Stimulated activated CD4-positive, alpha-beta T cell treated with anti-CD3 and anti-CD28 coated beads, Interleukin-1b, Interleukin-23, amount 100 ng/mL, for 4 hours (primary cell): ENCODE results near the gene SF3A2.

Experiments used
- DNase-seq, 2 donors: peaks; one replicate each; pipeline ENCODE4 v3.0.0-alpha.2; 2020; ENCODE audit warnings: low read depth in 2 of 2

SF3A2 gene

DNA sequence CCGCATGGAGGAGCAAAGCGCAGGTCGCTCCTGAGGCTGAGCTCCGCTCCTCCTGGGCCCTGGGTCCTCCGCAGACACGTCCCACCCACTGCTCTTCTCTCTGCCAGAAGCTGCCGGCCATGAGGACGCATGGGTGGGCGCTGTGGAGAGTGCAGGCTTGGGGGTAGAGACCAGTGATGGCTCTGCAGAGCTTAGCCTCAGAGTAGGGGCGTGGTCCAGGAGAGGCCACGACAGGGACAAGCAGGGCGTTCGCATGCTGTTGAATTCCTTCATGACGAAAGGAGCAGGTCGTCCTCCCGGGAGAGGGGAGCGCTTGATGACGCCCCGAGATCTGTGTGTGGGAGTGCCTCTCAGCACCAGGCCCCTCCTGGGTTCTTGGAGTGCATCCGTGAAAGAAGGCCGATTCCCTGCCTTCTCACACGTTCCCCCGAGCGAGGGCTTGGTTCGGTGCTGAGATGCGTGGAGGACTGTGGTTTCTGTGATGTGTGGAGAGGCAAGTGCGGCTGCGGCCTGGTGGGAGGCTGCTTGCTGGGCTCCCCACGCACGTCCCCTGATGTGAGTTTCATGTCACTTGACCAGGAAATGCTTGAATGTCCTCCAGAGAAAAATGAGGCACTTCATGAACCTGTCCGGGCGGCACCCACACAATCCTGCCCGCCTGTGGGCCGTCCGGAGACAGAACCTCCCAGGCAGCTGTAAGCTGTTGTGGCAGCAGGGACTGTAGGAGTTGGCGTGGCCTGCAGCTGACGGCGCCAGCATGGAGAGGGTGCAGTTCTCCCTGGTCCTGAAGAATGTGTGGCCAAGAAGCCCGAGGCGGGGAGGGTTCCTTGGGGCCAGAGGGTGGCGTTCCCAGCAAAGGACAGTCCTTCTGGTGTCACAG lies 4.5 kb downstream of the SF3A2 start:
- DNase-seq, result no peak

DNA sequence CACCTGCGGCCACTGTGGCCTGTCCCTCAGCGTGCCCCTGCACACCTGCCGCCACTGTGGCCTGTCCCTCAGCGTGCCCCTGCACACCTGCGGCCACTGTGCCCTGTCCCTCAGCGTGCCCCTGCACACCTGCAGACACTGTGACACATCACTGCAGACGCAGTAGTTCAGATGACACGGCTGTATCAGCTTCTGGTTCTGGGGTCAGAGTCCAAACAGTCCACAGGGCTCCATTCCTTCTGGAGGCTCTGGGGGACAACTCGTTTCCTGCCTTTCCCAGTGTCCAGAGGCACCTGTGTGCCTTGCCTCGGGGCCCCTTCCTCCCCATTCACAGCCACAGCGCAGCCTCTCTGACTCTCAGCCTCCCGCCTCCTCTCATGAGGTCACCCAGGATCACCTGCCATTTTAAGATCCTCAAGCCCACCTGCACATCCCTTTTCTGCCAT lies 5.5 kb downstream of the SF3A2 start:
- DNase-seq, result no peak

DNA sequence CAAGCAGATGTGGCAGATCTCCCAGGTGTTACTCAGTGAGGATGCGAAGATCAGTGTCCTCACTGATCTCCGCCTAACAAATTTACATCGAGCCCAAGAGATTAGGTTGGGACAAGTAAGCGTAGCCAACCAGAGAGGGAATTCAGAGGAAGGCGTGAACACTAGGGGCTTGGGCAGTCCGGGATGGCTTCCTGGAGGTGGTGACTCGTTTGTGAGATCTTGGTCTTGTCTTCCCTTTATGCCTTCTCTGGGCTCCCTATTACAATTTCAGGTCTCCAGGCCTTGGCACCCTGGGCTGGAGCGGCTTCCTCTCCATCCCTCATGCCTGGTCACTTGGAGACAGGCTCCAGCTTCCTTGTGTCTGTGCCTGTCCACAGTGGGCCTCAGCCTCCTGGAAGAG lies 6.2 kb downstream of the SF3A2 start:
- DNase-seq, result no peak

DNA sequence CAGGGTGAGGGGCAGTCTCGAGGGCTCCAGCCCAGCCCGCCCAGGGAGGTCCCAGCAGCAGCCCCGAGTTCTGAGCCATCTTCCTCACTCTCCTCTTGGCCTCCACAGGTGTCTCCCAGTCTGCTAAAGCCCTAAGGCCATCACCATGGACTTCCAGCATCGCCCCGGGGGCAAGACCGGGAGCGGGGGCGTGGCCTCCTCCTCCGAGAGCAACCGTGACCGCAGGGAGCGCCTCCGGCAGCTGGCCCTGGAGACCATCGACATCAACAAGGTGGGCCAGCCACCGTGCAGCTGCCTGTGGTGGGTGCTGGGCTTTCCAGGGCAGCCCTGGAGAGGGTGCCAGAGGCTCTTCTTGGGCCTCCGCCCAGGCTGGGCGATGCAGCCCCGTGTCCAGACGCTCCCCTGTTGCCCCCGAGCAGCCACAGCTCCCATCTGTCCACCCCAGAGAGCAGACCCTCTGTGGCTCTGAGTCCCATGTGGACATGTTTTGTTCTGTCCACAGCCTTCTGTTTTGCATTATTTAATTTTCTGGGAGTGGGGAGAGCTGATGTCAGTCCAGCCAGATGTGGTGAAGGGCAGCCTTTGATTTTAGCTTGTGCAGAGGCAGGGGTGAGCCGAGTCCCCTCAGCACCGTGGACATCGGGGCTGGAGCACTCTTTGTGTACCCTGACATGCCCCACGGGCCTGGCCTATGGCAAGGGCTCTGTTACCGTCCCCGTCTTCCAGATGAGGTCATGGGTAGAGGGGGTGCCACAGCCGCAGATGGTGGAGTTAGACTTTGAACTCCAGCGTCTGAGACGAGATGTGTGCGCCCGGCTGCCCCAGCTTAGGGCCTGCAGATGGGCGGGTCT lies 6.9 kb downstream of the SF3A2 start:
- no peak for DNase-seq

DNA sequence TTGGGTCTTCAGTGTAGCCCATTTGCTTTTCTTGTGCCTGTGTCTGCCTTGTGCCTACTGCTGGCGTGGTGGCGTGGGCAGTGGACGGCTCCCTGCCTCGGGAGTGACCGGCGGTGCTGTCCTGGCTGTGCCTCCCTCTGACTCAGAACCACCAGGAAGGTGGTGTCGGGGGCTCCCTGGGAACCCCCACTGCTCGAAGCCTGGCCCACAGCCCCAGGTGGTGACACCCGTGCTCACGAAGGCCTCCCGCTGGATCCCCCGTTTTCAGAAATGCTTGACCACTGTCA lies 7.4 kb downstream of the SF3A2 start:
- no peak for DNase-seq

DNA sequence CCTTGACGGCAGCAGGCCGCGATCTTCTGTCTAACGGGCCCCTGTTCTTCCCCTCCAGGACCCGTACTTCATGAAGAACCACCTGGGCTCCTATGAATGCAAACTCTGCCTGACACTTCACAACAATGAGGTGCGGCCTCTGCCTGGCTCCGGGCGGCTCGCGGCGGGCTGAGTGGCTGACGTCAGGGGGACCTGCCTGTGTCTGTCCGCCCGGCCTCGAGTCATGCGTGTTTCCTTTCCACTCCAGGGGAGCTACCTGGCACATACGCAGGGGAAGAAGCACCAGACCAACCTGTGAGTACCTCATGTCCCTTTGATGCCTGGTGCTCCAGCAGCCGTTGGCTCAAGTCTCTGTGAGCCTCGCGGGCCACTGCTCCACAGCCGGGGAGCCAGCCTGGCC lies 7.9 kb downstream of the SF3A2 start:
- DNase-seq, result no peak

DNA sequence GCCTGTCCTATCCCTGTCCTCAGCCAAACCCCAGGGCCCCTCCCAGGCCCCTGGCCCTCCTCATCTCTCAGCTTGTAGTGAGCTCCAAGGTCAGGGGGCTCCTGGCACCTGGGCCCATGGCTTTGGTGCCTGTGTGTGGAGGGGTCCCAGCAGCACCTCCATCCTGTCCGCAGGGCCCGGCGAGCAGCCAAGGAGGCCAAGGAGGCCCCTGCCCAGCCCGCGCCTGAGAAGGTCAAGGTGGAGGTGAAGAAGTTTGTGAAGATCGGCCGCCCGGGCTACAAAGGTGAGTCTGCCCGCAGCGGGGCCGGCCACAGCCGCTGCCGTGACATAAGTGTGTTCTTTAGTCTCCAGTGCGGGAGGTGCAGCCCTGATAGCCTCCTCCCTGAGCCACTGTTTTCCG lies 8.6 kb downstream of the SF3A2 start:
- DNase-seq, result no peak

DNA sequence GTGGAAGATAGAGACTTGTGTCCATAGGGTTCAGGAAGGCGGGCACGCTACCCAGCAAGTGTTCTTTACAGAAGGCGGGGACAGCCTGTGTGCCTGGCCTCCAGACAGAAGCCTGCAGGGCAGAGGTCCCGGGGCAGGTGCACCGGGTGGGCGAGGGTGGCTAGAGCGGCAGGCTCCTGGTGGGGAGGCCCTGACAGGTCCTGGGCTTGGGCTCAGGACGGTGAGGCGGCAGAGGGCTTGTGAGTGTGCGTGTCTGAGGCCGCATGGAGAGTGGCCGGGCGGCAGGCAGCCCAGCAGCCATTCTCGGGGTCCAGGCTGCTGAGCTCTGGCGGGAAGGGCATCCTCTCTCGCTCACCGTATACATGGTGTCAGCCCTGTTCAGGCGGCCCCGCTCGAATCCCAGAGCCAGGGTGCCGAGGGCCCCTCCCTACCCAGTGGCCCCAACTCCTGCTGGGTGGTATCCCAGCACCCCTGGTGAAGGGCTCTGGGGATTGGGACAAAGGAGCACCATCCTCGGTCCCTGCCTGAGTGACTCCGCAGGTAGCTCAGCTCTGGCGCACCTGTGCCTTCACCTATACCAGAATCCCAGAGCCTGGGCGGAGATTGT lies 9.5 kb downstream of the SF3A2 start:
- DNase-seq, result no peak

DNA sequence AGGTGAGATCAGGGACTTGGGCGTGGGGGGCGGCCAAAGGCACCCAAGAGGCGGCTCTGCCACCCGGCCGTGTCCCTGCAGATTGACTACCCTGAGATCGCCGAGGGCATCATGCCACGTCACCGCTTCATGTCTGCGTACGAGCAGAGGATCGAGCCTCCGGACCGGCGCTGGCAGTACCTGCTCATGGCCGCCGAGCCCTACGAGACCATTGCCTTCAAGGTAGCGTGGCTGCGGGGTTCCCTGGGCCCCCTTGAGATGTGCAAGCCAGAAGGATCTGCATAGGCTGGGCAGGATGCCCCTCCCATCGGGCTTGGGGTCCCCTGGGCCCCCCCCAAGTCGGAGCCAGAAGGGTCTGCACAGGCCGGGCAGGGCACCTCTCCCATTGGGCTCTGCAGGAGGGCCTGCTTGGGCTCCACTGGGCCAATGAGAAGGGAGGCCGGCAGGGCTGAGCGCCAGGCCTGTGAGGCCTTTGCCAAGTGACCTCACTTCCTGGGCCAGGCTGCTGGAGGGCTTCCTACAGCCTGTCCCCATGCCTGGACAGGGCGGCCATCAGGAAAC lies 10.3 kb downstream of the SF3A2 start:
- no peak for DNase-seq

DNA sequence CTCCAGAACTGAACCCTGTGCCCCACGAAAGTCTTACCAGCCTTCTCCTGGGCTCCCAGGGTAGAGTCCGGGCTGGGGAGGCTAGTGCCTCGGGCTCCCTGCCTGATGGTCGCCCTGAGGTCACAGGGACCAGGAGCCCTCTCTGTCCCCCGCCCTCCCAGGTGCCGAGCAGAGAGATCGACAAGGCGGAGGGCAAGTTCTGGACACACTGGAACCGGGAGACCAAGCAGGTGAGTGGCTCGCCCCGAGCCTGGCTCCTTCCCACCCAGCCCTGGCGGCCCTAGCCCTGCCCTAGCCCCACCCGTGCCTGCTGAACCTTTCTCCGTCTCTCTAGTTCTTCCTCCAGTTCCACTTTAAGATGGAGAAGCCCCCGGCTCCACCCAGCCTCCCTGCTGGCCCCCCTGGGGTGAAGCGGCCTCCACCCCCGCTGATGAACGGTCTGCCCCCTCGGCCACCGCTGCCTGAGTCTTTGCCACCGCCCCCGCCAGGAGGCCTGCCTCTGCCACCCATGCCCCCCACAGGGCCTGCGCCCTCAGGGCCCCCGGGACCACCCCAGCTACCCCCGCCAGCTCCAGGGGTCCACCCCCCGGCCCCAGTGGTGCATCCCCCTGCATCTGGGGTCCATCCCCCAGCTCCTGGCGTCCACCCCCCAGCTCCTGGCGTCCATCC lies 10.9 kb downstream of the SF3A2 start:
- DNase-seq, result no peak

DNA sequence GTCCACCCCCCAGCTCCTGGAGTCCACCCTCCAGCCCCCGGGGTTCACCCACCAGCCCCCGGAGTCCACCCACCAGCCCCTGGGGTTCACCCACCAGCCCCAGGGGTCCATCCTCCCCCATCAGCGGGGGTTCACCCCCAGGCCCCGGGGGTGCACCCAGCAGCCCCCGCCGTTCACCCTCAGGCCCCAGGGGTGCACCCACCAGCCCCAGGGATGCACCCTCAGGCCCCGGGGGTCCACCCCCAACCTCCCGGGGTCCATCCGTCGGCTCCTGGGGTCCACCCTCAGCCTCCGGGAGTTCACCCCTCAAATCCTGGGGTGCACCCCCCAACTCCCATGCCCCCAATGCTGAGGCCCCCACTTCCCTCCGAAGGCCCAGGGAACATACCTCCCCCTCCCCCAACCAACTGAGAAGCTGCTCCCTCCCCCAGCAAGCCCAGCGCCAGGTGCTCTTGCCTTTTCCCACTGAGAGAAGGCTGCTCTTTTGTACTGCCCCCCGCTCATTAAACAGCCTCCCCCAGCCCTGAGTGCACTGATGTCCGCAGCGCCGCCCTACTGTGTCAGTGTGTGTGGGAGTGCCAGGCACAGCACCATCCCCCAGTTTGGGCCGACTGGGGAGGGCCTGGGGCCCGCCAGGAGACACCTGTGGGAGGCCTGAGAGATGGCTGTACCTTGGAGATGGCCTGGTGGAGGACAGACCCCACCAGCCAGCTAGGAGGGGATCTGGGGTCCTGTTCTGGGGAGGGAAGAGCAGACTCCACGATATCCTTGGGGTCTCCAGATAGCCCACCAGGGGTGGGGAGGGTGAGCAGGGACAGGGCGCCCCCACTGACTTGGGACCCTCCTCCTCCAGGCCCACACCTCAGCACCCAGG lies 11.7 kb downstream of the SF3A2 start:
- no peak for DNase-seq

DNA sequence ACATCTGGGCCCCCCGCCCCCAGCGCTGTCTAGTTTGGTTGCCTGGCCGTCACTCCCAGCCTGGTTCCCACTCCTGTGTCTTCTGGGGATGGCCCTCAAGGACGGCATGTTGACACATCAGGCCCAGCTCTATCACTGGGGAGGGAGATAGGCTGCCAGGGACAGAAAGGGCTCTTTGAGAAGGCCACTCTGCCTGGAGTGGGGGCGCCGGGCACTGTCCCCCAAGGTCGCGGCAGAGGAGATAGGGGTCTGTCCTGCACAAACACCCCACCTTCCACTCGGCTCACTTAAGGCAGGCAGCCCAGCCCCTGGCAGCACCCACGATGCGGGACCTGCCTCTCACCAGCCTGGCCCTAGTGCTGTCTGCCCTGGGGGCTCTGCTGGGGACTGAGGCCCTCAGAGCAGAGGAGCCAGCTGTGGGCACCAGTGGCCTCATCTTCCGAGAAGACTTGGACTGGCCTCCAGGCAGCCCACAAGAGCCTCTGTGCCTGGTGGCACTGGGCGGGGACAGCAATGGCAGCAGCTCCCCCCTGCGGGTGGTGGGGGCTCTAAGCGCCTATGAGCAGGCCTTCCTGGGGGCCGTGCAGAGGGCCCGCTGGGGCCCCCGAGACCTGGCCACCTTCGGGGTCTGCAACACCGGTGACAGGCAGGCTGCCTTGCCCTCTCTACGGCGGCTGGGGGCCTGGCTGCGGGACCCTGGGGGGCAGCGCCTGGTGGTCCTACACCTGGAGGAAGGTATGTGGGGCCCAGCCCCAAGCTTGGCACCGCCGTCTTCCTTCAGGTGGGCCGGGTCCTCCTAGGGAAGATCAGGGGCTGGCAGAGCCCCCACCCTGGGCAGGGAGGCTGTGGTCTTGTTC lies 12.6 kb downstream of the SF3A2 start, which contains the start of gene AMH:
TSS of gene AMH (plus strand) at position 314 of the 857 bp plus-strand sequence. CDS start at position 324, 10 bp downstream.
- DNase-seq, result no peak

DNA sequence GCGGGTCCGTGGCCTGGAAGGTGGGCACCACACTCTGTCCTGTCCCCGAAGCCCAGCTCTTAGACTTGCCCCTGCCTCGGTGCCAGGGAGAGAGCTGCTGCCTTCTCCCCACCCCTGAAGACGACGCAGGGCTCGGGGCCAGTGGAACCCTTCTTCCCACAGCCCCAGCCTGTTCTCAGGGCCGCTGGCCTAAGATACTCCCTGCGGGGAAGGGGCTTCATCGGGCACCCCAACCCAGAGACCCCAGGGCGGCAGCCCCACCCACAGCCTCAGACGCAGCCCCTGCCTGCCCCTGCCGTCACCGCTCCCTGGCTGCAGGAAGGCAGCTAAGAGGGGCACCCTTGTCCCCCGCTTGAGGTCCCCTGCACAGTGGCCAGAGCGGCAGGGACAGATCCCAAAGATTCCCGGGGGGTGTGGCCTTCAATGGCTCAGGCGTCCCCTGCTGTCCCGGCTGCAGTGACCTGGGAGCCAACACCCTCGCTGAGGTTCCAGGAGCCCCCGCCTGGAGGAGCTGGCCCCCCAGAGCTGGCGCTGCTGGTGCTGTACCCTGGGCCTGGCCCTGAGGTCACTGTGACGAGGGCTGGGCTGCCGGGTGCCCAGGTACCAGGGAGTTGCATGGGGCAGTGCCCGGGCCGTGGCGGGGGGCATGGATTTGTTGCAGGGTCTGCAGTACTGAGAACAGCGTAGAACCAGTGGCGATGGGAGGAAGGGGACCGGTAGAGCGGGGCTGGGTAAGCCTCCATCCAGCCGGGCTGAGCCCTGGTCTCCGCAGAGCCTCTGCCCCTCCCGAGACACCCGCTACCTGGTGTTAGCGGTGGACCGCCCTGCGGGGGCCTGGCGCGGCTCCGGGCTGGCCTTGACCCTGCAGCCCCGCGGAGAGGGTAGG lies 13.5 kb downstream of the SF3A2 start:
- no peak for DNase-seq

DNA sequence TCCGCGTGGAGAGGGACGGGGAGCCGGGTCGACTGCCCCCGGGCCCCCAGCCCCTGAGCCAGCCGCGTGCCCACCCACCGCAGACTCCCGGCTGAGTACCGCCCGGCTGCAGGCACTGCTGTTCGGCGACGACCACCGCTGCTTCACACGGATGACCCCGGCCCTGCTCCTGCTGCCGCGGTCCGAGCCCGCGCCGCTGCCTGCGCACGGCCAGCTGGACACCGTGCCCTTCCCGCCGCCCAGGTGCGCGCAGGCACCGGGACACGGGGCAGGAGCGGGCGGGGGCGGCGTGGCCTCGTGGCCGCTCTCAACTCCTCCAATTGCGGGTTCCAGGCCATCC lies 14.1 kb downstream of the SF3A2 start:
- no peak for DNase-seq

DNA sequence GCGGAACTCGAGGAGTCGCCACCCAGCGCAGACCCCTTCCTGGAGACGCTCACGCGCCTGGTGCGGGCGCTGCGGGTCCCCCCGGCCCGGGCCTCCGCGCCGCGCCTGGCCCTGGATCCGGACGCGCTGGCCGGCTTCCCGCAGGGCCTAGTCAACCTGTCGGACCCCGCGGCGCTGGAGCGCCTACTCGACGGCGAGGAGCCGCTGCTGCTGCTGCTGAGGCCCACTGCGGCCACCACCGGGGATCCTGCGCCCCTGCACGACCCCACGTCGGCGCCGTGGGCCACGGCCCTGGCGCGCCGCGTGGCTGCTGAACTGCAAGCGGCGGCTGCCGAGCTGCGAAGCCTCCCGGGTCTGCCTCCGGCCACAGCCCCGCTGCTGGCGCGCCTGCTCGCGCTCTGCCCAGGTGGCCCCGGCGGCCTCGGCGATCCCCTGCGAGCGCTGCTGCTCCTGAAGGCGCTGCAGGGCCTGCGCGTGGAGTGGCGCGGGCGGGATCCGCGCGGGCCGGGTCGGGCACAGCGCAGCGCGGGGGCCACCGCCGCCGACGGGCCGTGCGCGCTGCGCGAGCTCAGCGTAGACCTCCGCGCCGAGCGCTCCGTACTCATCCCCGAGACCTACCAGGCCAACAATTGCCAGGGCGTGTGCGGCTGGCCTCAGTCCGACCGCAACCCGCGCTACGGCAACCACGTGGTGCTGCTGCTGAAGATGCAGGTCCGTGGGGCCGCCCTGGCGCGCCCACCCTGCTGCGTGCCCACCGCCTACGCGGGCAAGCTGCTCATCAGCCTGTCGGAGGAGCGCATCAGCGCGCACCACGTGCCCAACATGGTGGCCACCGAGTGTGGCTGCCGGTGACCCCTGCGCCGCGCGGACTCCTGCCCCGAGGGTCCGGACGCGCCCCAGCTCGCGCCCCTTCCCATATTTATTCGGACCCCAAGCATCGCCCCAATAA lies 14.8 kb downstream of the SF3A2 start:
- peak in 1 of 2 donors; percentile 24 for DNase-seq

DNA sequence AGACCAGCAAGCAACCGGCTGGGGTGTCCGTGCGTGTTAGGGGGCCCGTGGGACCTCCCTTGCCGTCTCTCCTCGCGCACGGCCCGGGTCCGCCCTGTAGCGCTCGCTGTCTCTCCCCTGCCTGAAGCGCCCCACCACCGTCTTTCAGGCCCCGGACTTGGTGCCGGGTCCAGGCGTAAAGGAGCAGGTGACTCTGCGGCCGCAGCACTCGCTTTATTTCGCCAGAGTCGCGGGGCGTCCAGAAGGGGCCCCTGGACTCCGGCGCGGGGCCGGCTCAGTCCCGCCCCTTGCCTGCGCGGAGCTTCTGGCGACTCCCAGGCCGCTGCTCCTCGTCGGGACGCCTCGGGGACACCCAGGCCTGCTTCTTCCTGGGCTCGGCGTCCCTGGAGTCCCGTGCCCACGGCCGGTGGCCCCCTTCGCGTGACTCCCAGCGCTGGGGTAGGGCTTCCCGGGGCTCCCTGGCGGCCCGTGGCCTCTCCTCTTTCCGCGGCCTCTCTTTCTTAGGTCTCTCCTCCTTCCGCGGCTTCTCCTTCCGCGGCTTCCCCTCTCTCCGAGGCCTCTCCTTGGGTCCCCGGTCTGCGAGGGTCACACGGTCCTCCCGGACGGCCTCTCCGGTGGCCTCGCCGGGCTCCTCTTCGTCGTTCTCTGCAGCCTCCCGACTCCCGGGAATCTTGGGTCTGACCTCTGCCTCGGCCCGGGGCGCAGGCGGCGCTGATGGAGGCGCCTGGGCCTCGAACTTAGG lies 15.6 kb downstream of the SF3A2 start:
- DNase-seq, result peak in 1 of 2 donors; percentile 20

DNA sequence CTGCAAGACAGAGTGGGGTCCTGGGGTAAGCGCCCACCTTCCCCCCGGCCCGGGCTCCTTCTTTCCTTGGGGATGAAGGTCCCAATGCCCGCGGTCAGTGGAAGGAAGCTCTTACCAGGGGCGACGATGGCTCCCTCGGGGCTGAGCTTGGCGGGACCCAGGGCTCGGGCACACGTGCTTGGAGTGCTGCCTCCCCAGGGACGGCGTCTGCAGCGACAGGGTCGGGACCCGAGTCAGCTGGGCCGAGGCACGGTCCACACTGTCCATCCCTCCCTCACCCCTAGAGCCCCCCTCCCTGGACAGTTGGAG lies 16.1 kb downstream of the SF3A2 start:
- DNase-seq, result no peak
